ENCODE results near the gene MRPL28. TPM values are rescaled to one million over a fixed set of nuclear protein-coding genes. Genes with fewer than 3 reads are reported as not detected.
"Not testable (repeated sequence)": the region's sequence is repeated elsewhere in the genome, so short reads cannot be mapped to it uniquely, and the experiment has no call there.

The MRPL28 gene
- total and polyA plus RNA-seq, 2 donors (not counting 1 experiment from before 2014, with no cell fraction given): 65.2 to 86.5 TPM

DNA sequence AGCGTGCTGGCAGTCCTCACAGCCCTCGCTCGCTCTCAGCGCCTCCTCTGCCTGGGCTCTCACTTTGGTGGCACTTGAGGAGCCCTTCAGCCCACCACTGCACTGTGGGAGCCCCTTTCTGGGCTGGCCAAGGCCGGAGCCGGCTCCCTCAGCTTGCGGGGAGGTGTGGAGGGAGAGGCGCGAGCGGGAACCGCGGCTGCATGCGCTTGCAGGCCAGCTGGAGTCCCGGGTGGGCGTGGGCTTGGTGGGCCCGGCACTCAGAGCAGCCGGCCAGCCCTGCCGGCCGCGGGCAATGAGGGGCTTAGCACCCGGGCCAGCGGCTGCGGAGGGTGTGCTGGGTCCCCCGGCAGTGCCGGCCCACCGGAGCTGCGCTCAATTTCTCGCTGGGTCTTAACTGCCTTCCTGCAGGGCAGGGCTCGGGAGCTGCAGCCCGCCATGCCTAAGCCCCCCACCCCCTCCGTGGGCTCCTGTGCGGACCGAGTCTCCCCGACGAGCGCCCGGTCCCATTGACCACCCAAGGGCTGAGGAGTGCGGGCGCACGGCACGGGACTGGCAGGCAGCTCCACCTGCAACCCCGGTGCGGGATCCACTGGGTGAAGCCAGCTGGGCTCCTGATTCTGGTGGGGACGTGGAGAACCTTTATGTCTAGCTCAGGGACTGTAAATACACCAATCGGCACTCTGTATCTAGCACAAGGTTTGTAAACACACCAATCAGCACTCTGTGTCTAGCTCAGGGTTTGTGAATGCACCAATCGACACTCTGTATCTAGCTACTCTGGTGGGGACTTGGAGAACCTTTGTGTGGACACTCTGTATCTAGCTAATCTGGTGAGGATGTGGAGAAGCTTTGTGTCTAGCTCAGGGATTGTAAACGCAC, 29.0 kb downstream of the MRPL28 start:
- not testable (repeated sequence) for H3K36me3 ChIP-seq (ENCODE audit: control insufficient read depth, insufficient read depth, low read length); H3K27me3 ChIP-seq (ENCODE audit: control insufficient read depth, insufficient read depth, low read length); H3K9me3 ChIP-seq (ENCODE audit: control insufficient read depth, insufficient read depth, low read depth, low read length); H3K27ac ChIP-seq (ENCODE audit: insufficient read depth, low read length); H3K4me3 ChIP-seq (replicated peaks in 1 of 4; ENCODE audit: control extremely low read depth in 1 of 4, insufficient read depth in 1 of 4, low read depth in 3 of 4, low read length in 4 of 4); H4K20me1 ChIP-seq (ENCODE audit: control insufficient read depth, extremely low read depth, insufficient read depth, low read length); H3K9ac ChIP-seq (ENCODE audit: insufficient read depth, low read length); H3K4me2 ChIP-seq (ENCODE audit: extremely low read depth, insufficient read depth, low read length); DNase-seq (ENCODE audit: low read depth in 2 of 2); H2AFZ ChIP-seq (ENCODE audit: low read length); H3K4me1 ChIP-seq (ENCODE audit: control insufficient read depth, extremely low read depth, insufficient read depth, low read length)
- H3K79me2 ChIP-seq (ENCODE audit: control insufficient read depth, insufficient read depth, low read length): peaks cover 26% of the 10 kb centered on the region

- Histone ChIP-seq H3K4me2 (ENCODE audit: extremely low read depth, insufficient read depth, low read length) (no peak overlapping the region), H3K36me3 (ENCODE audit: control insufficient read depth, insufficient read depth, low read length) (peaks cover 2% of the 10 kb centered on the region), H3K9ac (ENCODE audit: insufficient read depth, low read length) (no peak overlapping the region), H2AFZ (ENCODE audit: low read length) (no peak overlapping the region), H3K9me3 (ENCODE audit: control insufficient read depth, insufficient read depth, low read depth, low read length) (no peaks in the 10 kb centered on the region), H3K27ac (ENCODE audit: insufficient read depth, low read length) (no peak overlapping the region), H4K20me1 (ENCODE audit: control insufficient read depth, extremely low read depth, insufficient read depth, low read length) (no peaks in the 10 kb centered on the region), H3K27me3 (ENCODE audit: control insufficient read depth, insufficient read depth, low read length) (no peaks in the 10 kb centered on the region), H3K4me3 (replicated peaks in 1 of 4; ENCODE audit: control extremely low read depth in 1 of 4, insufficient read depth in 1 of 4, low read depth in 3 of 4, low read length in 4 of 4) (no peak overlapping the region), H3K79me2 (ENCODE audit: control insufficient read depth, insufficient read depth, low read length) (peaks cover 27% of the 10 kb centered on the region), H3K4me1 (ENCODE audit: control insufficient read depth, extremely low read depth, insufficient read depth, low read length) (no peaks in the 10 kb centered on the region)
- DNase-seq (ENCODE audit: low read depth in 2 of 2): no peak
- TF ChIP-seq EZH2 (IDR thresholded peaks at IDR 0.05; ENCODE audit: low read length, missing control alignments): no peak
- TF ChIP-seq, protein P1, sequence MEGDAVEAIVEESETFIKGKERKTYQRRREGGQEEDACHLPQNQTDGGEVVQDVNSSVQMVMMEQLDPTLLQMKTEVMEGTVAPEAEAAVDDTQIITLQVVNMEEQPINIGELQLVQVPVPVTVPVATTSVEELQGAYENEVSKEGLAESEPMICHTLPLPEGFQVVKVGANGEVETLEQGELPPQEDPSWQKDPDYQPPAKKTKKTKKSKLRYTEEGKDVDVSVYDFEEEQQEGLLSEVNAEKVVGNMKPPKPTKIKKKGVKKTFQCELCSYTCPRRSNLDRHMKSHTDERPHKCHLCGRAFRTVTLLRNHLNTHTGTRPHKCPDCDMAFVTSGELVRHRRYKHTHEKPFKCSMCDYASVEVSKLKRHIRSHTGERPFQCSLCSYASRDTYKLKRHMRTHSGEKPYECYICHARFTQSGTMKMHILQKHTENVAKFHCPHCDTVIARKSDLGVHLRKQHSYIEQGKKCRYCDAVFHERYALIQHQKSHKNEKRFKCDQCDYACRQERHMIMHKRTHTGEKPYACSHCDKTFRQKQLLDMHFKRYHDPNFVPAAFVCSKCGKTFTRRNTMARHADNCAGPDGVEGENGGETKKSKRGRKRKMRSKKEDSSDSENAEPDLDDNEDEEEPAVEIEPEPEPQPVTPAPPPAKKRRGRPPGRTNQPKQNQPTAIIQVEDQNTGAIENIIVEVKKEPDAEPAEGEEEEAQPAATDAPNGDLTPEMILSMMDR (conservative IDR thresholded peaks at IDR 0.05 in 1 of 2, IDR thresholded peaks at IDR 0.05 in 1 of 2; ENCODE audit: low read depth in 1 of 2, low read length in 2 of 2): no peak
Observed at GRCh38 chr16:340370-341091, 29.8 kb downstream of the MRPL28 start.

- H3K79me2 ChIP-seq (ENCODE audit: control insufficient read depth, insufficient read depth, low read length): peaks cover 27% of the 10 kb centered on the region
- H3K4me3 ChIP-seq (replicated peaks in 1 of 4; ENCODE audit: control extremely low read depth in 1 of 4, insufficient read depth in 1 of 4, low read depth in 3 of 4, low read length in 4 of 4): no peak overlapping the region
- H2AFZ ChIP-seq (ENCODE audit: low read length): no peak overlapping the region
- no peak overlapping the region for H3K4me2 ChIP-seq (ENCODE audit: extremely low read depth, insufficient read depth, low read length)
- no peaks in the 10 kb centered on the region for H3K36me3 ChIP-seq (ENCODE audit: control insufficient read depth, insufficient read depth, low read length)
- H3K4me1 ChIP-seq (ENCODE audit: control insufficient read depth, extremely low read depth, insufficient read depth, low read length): no peaks in the 10 kb centered on the region
- H3K9me3 ChIP-seq (ENCODE audit: control insufficient read depth, insufficient read depth, low read depth, low read length): no peaks in the 10 kb centered on the region
- no peak overlapping the region for H3K9ac ChIP-seq (ENCODE audit: insufficient read depth, low read length)
- TF ChIP-seq EZH2 (IDR thresholded peaks at IDR 0.05; ENCODE audit: low read length, missing control alignments): no peak
- TF ChIP-seq, protein P1 (conservative IDR thresholded peaks at IDR 0.05 in 1 of 2, IDR thresholded peaks at IDR 0.05 in 1 of 2; ENCODE audit: low read depth in 1 of 2, low read length in 2 of 2): no peak
- no peak overlapping the region for H3K27ac ChIP-seq (ENCODE audit: insufficient read depth, low read length)
- no peaks in the 10 kb centered on the region for H3K27me3 ChIP-seq (ENCODE audit: control insufficient read depth, insufficient read depth, low read length)
- no peaks in the 10 kb centered on the region for H4K20me1 ChIP-seq (ENCODE audit: control insufficient read depth, extremely low read depth, insufficient read depth, low read length)
- DNase-seq (ENCODE audit: low read depth in 2 of 2): no peak
Observed at GRCh38 chr16:339680-340079, 30.7 kb downstream of the MRPL28 start.

All from fibroblast of lung (primary cell).